ENCODE measurements around the gene GKN1. TPM values are rescaled to one million over a fixed set of nuclear protein-coding genes. Genes with fewer than 3 reads are reported as not detected.

GKN1 gene
- polyA plus RNA-seq, 1 donor: not detected

Other genes starting within 250 kb of the GKN1 start
- gene ARHGAP25, start 239.8 kb upstream of the GKN1 start, polyA plus RNA-seq (ENCODE audit: insufficient read length): 2.6 TPM
- gene BMP10, start 103.2 kb upstream of the GKN1 start, polyA plus RNA-seq (ENCODE audit: insufficient read length): not detected
- gene GKN2, start 21.7 kb upstream of the GKN1 start, polyA plus RNA-seq (ENCODE audit: insufficient read length): not detected
- gene ANTXR1, start 38.5 kb downstream of the GKN1 start, polyA plus RNA-seq (ENCODE audit: insufficient read length): 123 TPM